HepG2 (cell line): ENCODE data around the gene TBC1D1.

Experiments used
- MAX ChIP-seq: IDR thresholded peaks from 2 replicates; pipeline ENCODE4 v1.6.1; 2012; ENCODE audit warnings: inconsistent platforms
- RFX5 ChIP-seq: IDR thresholded peaks from 2 replicates; pipeline ENCODE4 v1.6.1; 2011; ENCODE audit warnings: low read depth, low read length, improper control_type of control experiment
- ZNF232 ChIP-seq: sonication (generic); formaldehyde crosslinking; IDR thresholded peaks from 2 replicates; pipeline ENCODE4 v1.4.0; 2020; ENCODE audit warnings: missing genetic modification reagents, borderline replicate concordance

- TF ChIP-seq ZNF232 (CRISPR knock-in tag): no peak
- TF ChIP-seq RFX5: no peak
- no peak for TF ChIP-seq MAX
Measured at GRCh38 chr4:38068107-38068506, 177.2 kb downstream of the TBC1D1 start.
